Right lobe of liver (tissue), 6 donors: Measurements from ENCODE around the gene B3GNT8. TPM values are rescaled to one million over a fixed set of nuclear protein-coding genes. Genes with fewer than 3 reads are reported as not detected.

Source experiments
- ATAC-seq, 4 donors: fragments of 200-7000 bp; cut with Tn5 transposase; one replicate each; pipeline ENCODE4 v1.9.1; 2020; ENCODE audit warnings: mild to moderate bottlenecking in 4 of 4, moderate library complexity in 4 of 4
- DNase-seq, 3 donors: peaks; one replicate each; pipeline ENCODE4 v3.0.0-alpha.2; 2020
- H3K27ac ChIP-seq, 3 donors: fragments of 200-600 bp; one replicate each; pipeline ENCODE4 v1.8.0; 2022
- H3K27me3 ChIP-seq, 2 donors: fragments of 200-600 bp; one replicate each; pipeline ENCODE4 v1.8.0; 2022
- H3K36me3 ChIP-seq, 4 donors: fragments of 200-600 bp; sonication (generic) in 1 of 4; one replicate each; pipeline versions ENCODE4 v1.5.1 to v1.8.0; 2017 to 2022; ENCODE audit warnings: control low read depth in 1 of 4
- H3K4me1 ChIP-seq, 4 donors: fragments of 200-600 bp; sonication (generic) in 1 of 4; one replicate each; pipeline versions ENCODE4 v1.5.1 to v1.8.0; 2017 to 2022; ENCODE audit warnings: control low read depth in 1 of 4
- H3K4me3 ChIP-seq, 3 donors: fragments of 200-600 bp; one replicate each; pipeline ENCODE4 v1.8.0; 2022
- H3K9me3 ChIP-seq, 4 donors: fragments of 200-600 bp; sonication (generic) in 1 of 4; one replicate each; pipeline versions ENCODE4 v1.5.1 to v1.8.0; 2017 to 2022; ENCODE audit warnings: control low read depth in 1 of 4
- POLR2A ChIP-seq: fragments of 450-650 bp; IDR thresholded peaks from one replicate; pipeline ENCODE4 v1.6.1; 2017; ENCODE audit warnings: antibody characterized with exemption, mild to moderate bottlenecking
- WGBS: methylation state at CpG from one replicate; pipeline ENCODE4 v1.1.6; 2018; ENCODE audit warnings: low coverage, low lambda C conversion rate; ENCODE audit not compliant: insufficient coverage; ENCODE audit errors: missing lambda C conversion rate; 5-methylcytosine and 5-hydroxymethylcytosine counted together
- intact Hi-C, 2 donors: fragments of 100-400 bp; cut with DNase I; formaldehyde crosslinking; loops; one replicate each; pipeline versions ENCODE4 v1.11.2 to v1.14.1; 2022
- total RNA-seq, 6 experiments: library from RNA; depleted of rRNA in 2 of 6; stranded (reverse); fragments of >200 nt in 2 of 6; fragmentation: NEBNext Ultra II Directional in 3 of 6; extraction: Animal tissue kit (Norgen Biotek cat#: 25700) in 3 of 6; gene quantifications; one replicate each; pipeline versions ENCODE4 v1.1.0 to v1.2.4, GENCODE V29; 2016 to 2023
- TF ChIP-seq, protein P1 (sequence below), 4 donors: fragments of 200-600 bp in 3 of 4; fragments of 450-650 bp in 1 of 4; IDR thresholded peaks; one replicate each; pipeline versions ENCODE4 v1.5.1 to v1.8.0; 2016 to 2022; ENCODE audit warnings: antibody characterized with exemption in 4 of 4, mild to moderate bottlenecking in 2 of 4
- donor health status: DM: no; HTN: yes; CAD: no.
- donor health status: DM: no; HTN: no; CAD: no.
- donor health status: DM: no; HTN: no; CAD: no.
- donor health status: DM: no; HTN: yes; CAD: no.
- donor health status: DM: no; HTN: yes; CAD: no.

B3GNT8 gene
- total RNA-seq, 6 experiments from 2014 or later = 0.50 to 1.2 (median 0.63) TPM

DNA sequence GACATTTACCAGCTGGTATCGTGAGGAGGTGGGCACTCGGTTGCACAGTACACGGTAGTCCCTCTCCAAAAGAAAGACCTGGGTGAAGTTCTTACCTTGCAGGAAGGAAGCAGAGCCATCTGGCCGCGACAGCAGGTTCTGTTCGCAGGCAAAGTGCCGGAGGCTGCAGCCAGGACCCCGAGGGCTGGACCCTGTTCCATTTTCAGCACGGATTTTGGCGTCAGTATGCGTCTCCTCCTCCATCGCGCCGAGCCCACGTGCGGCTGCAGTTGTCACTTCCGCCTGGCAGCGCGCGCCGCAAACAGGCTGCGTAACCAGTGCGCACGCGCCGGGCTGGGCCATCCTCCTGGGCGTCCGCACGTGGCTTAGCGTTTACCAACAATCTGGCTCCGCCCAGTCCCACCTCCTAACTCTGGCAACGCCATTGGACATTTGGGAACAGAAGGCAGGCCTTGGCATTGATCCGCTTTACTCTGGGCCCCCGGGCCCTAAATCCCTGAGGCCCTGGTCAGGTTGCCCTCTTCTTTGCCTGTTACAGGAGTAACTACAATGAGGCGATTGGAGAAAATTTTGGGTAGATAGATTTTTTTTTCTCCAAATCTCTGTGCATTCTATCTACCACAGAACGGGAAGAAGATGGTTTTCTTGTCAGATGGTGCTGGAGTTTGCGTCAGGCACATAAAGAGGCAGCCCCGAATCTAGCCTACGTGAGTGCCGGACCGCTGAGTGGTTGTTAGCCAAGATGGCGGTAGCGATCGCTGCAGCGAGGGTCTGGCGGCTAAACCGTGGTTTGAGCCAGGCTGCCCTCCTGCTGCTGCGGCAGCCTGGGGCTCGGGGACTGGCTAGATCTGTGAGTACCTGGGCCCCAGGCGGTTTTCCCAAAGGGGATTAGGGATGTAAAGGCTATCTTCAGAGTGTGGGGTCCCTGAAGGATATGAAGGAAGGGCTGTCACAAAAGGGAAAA lies 29.8 kb downstream of the B3GNT8 start, which contains the start of the genes BCKDHA and EXOSC5:
TSS of gene BCKDHA (plus strand) at position 733 of the 964 bp plus-strand sequence. CDS start at position 743, 10 bp downstream.
TSS of gene EXOSC5 (minus strand) at position 274 of the 964 bp plus-strand sequence. CDS start at position 243, 31 bp downstream.
- Histone ChIP-seq H3K36me3 (no peaks in the 10 kb centered on the region), H3K4me3 (peak within 1 kb of the TSS; percentile 95 to 96 (median 95)), H3K9me3 (no peaks in the 10 kb centered on the region), H3K27me3 (no peaks in the 10 kb centered on the region), H3K27ac (peak within 1 kb of the TSS; percentile 94 to 97 (median 97)), H3K4me1 (peaks cover 0 to 21% (median 4%) of the 10 kb centered on the region in 4 donors)
- ATAC-seq (peak; percentile 96 to 98 (median 97)), DNase-seq (peak; percentile 98 to 100 (median 99))
- intact Hi-C loops = no loop called here
- WGBS = 0% methylated on average over 29 of the region's 50 CpGs
- TF ChIP-seq POLR2A = no peak
- TF ChIP-seq, protein P1, sequence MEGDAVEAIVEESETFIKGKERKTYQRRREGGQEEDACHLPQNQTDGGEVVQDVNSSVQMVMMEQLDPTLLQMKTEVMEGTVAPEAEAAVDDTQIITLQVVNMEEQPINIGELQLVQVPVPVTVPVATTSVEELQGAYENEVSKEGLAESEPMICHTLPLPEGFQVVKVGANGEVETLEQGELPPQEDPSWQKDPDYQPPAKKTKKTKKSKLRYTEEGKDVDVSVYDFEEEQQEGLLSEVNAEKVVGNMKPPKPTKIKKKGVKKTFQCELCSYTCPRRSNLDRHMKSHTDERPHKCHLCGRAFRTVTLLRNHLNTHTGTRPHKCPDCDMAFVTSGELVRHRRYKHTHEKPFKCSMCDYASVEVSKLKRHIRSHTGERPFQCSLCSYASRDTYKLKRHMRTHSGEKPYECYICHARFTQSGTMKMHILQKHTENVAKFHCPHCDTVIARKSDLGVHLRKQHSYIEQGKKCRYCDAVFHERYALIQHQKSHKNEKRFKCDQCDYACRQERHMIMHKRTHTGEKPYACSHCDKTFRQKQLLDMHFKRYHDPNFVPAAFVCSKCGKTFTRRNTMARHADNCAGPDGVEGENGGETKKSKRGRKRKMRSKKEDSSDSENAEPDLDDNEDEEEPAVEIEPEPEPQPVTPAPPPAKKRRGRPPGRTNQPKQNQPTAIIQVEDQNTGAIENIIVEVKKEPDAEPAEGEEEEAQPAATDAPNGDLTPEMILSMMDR (IDR thresholded peaks at IDR 0.05) = no peak

DNA sequence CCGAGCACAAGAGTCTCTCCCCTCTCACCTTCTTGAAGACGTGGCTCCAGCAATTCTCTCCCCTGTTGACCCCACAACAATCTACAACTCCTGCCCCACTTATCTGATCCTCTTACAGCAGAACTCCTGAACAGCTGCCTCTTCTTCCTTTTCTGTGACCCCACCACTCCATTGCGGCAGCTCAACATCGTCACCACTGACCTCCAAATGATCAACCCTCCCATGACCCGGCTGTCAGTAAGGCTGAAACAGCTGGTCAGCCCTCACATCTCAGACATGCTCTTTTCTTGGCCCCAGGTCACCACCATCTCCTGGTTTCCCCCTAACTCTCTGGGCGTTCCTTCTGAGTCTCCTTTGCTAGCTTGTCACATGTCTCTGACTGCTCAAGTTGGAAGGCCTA lies 31.8 kb downstream of the B3GNT8 start:
- Histone ChIP-seq H3K4me3 (no peak overlapping the region), H3K9me3 (no peaks in the 10 kb centered on the region), H3K27ac (no peak overlapping the region), H3K27me3 (no peaks in the 10 kb centered on the region), H3K36me3 (peaks cover 0 to 15% (median under 1%) of the 10 kb centered on the region in 4 donors), H3K4me1 (peaks cover 0 to 21% (median 4%) of the 10 kb centered on the region in 4 donors)
- no peak for TF ChIP-seq POLR2A
- TF ChIP-seq, protein P1 (IDR thresholded peaks at IDR 0.05) = no peak
- DNase-seq = no peak
- intact Hi-C loops = no loop called here
- no peak for ATAC-seq
- WGBS = 66% methylated on average over 5 of the region's 6 CpGs

DNA sequence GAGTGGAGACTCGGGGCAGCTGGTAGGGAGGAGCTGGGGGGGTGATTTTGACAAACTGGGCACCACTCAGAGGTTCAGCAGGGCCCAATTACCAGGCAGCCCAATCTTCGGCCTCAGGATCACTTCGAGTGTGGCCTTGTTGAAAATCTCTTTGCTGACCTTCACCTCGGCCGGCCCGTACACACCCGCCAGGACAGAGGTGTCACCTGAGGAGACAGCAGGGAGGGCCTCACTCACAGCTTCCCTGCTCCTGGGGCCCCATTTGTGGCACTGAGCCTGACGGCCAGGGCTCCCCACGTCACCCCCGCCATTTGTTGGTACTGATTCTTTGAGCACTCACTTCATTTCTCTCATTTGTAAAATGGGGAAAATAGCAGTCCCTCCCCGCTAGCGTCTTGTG lies 34.4 kb downstream of the B3GNT8 start:
- DNase-seq = no peak

DNA sequence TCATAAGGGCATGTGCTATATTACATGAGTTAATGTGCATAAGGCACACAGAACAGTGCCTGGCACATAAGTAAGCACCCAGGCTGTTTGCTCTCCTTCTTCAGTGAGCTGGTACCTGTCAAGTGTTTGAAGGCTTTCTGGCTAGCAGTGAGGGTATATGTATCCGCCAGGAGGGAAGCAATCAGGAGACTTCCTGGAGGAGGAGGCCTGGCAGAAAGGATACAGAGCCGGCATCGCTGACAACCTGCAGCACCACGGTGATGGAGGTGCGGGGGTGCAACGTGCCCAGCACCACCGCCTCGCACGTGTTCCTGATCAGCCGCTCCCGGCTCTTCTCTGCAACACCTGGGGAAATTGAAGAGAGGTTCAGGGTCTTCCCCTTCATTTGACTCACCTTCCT lies 35.6 kb downstream of the B3GNT8 start:
- Histone ChIP-seq H3K4me3 (no peak overlapping the region), H3K27ac (no peak overlapping the region), H3K9me3 (no peaks in the 10 kb centered on the region), H3K27me3 (no peaks in the 10 kb centered on the region), H3K4me1 (peaks cover 0 to 12% (median 0%) of the 10 kb centered on the region in 4 donors), H3K36me3 (peaks cover 0 to 25% (median 4%) of the 10 kb centered on the region in 4 donors)
- DNase-seq (no peak), ATAC-seq (no peak)
- TF ChIP-seq, protein P1 (IDR thresholded peaks at IDR 0.05) = no peak
- no peak for TF ChIP-seq POLR2A
- intact Hi-C loops = no loop called here
- WGBS = 65% methylated on average over 4 of the region's 11 CpGs

More for the DNA sequence above, 34.4 kb downstream of the B3GNT8 start:
- Histone ChIP-seq H3K4me3 (no peak overlapping the region), H3K27me3 (no peaks in the 10 kb centered on the region), H3K27ac (no peak overlapping the region), H3K9me3 (no peaks in the 10 kb centered on the region), H3K36me3 (peaks cover 0 to 25% (median 4%) of the 10 kb centered on the region in 4 donors), H3K4me1 (peaks cover 0 to 12% (median 0%) of the 10 kb centered on the region in 4 donors)
- 75% methylated on average over 4 of the region's 12 CpGs for WGBS
- no peak for ATAC-seq
- intact Hi-C loops = no loop called here
- TF ChIP-seq POLR2A = no peak
- TF ChIP-seq, protein P1 (IDR thresholded peaks at IDR 0.05) = no peak
